H1 (cell line): Measurements from ENCODE around the gene ANKFN1. TPM values are rescaled to one million over a fixed set of nuclear protein-coding genes. Genes with fewer than 3 reads are reported as not detected.

ENCODE experiments used
- CHD7 ChIP-seq: fragments of 300-600 bp; sonication (generic); IDR thresholded peaks from 2 replicates; pipeline ENCODE4 v1.7.1; 2012; ENCODE audit warnings: low read length, moderate library complexity, mild to moderate bottlenecking, inconsistent platforms; ENCODE audit not compliant: insufficient replicate concordance
- polyA plus RNA-seq, 7 experiments: library from polyadenylated mRNA; depleted of rRNA in 3 of 7; stranded (reverse) in 5 of 7; unstranded in 2 of 7; fragments of >200 nt in 5 of 7; fragments of 200-250 nt in 2 of 7; gene quantifications; 1 replicate in 5 of 7; 2 replicates in 1 of 7; 4 replicates in 1 of 7; pipeline versions ENCODE4 v1.2.1 to v1.2.3, GENCODE V29; 2011 to 2013; ENCODE audit warnings: missing spikeins in 2 of 7, mixed read lengths in 2 of 7
- total RNA-seq: library from RNA; stranded (reverse); fragmentation: NEBNext Ultra II Directional; extraction: Animal tissue kit (Norgen Biotek cat#: 25700); gene quantifications from 2 replicates; pipeline ENCODE4 v1.2.1, GENCODE V29; 2021

Gene ANKFN1
- total and polyA plus RNA-seq, 2 of the 8 experiments (the other 6 are each of a cell fraction or from before 2014, with no cell fraction given) = not detected

- TF ChIP-seq CHD7 = no peak
These were observed 194.4 kb downstream of the ANKFN1 start (continued) for GRCh38 chr17:56347639-56348038.
